Thoracic aorta (tissue), 2 donors: ENCODE measurements around the gene KCNN1. TPM values are rescaled to one million over a fixed set of nuclear protein-coding genes. Genes with fewer than 3 reads are reported as not detected.
"Not testable (repeated sequence)": the region's sequence is repeated elsewhere in the genome, so short reads cannot be mapped to it uniquely, and the experiment has no call there.

Experiments used
- ATAC-seq: fragments of 150-250 bp; one replicate; pipeline ENCODE4 v1.8.0; 2017; ENCODE audit warnings: low read depth; ENCODE audit not compliant: insufficient number of reproducible peaks, low FRiP score
- DNase-seq: peaks from one replicate; pipeline ENCODE4 v3.0.0-alpha.2; 2020; ENCODE audit warnings: low spot score
- H3K27ac ChIP-seq, 2 donors: fragments of 200-600 bp; sonication (generic); 1 replicate in 1 of 2; 2 replicates in 1 of 2; pipeline ENCODE4 v1.5.1; 2016; ENCODE audit warnings: mild to moderate bottlenecking in 2 of 2, moderate library complexity in 2 of 2
- H3K27me3 ChIP-seq: fragments of 200-600 bp; sonication (generic); replicated peaks from 2 replicates; pipeline ENCODE4 v1.6.0; 2016; ENCODE audit warnings: mild to moderate bottlenecking; ENCODE audit not compliant: insufficient read depth
- H3K36me3 ChIP-seq: fragments of 200-600 bp; sonication (generic); one replicate; pipeline ENCODE4 v1.5.1; 2016
- H3K4me1 ChIP-seq, 2 donors: fragments of 200-600 bp; sonication (generic); 1 replicate in 1 of 2; 2 replicates in 1 of 2; pipeline versions ENCODE4 v1.5.1 to v1.6.0; 2016; ENCODE audit warnings: low read depth in 2 of 2, mild to moderate bottlenecking in 1 of 2; ENCODE audit not compliant: control insufficient read depth in 1 of 2
- H3K4me3 ChIP-seq: fragments of 200-600 bp; sonication (generic); 2 replicates; pipeline ENCODE4 v1.5.1; 2016; ENCODE audit warnings: mild to moderate bottlenecking
- H3K9me3 ChIP-seq: fragments of 200-600 bp; sonication (generic); 2 replicates; pipeline ENCODE4 v1.5.1; 2016
- total RNA-seq, 2 donors: library from RNA; depleted of rRNA; stranded (reverse); fragments of >200 nt; gene quantifications; one replicate each; pipeline versions ENCODE4 v1.1.0 to v1.2.3, GENCODE V29; 2016
- TF ChIP-seq, protein P1 (sequence below): fragments of 200-600 bp; sonication (generic); IDR thresholded peaks from one replicate; pipeline ENCODE4 v1.5.1; 2019; ENCODE audit warnings: antibody characterized with exemption

The KCNN1 gene
- under 1 TPM in 1 of 2 donors, not detected in 1; 0.99 TPM for total RNA-seq

GRCh38 chr19:17966550-17967256, at the start of gene KCNN1:
KCNN1 (plus strand) TSS chr19:17967107; CDS start chr19:17973889, 6,782 bp downstream.
- no peak for DNase-seq
- Histone ChIP-seq H3K9me3 (no peaks in the 10 kb centered on the region), H3K4me3 (no peak within 1 kb of the TSS), H3K27ac (no peak within 1 kb of the TSS), H3K4me1 (no peaks in the 10 kb centered on the region), H3K27me3 (peaks cover 5% of the 10 kb centered on the region), H3K36me3 (no peaks in the 10 kb centered on the region)
- no peak for ATAC-seq
- TF ChIP-seq, protein P1, sequence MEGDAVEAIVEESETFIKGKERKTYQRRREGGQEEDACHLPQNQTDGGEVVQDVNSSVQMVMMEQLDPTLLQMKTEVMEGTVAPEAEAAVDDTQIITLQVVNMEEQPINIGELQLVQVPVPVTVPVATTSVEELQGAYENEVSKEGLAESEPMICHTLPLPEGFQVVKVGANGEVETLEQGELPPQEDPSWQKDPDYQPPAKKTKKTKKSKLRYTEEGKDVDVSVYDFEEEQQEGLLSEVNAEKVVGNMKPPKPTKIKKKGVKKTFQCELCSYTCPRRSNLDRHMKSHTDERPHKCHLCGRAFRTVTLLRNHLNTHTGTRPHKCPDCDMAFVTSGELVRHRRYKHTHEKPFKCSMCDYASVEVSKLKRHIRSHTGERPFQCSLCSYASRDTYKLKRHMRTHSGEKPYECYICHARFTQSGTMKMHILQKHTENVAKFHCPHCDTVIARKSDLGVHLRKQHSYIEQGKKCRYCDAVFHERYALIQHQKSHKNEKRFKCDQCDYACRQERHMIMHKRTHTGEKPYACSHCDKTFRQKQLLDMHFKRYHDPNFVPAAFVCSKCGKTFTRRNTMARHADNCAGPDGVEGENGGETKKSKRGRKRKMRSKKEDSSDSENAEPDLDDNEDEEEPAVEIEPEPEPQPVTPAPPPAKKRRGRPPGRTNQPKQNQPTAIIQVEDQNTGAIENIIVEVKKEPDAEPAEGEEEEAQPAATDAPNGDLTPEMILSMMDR = no peak

DNA sequence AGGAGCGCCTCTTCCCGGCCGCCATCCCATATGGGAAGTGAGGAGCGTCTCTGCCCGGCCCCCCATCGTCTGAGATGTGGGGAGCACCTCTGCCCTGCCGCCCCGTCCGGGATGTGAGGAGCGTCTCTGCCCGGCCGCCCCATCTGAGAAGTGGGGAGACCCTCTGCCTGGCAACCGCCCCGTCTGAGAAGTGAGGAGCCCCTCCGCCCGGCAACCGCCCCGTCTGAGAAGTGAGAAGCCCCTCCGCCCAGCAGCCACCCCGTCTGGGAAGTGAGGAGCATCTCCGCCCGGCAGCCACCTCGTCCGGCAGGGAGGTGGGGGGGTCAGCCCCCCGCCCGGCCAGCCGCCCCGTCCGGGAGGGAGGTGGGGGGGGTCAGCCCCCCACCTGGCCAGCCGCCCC, 48.8 kb upstream of the KCNN1 start:
- not testable (repeated sequence) for DNase-seq, H3K4me1 ChIP-seq, ATAC-seq, H3K27ac ChIP-seq, H3K36me3 ChIP-seq, H3K27me3 ChIP-seq, H3K4me3 ChIP-seq, H3K9me3 ChIP-seq

GRCh38 chr19:17919122-17919521, 47.8 kb upstream of the KCNN1 start:
- not testable (repeated sequence) for H3K9me3 ChIP-seq, DNase-seq, H3K4me3 ChIP-seq, H3K36me3 ChIP-seq, H3K27ac ChIP-seq, ATAC-seq, H3K27me3 ChIP-seq, H3K4me1 ChIP-seq

DNA sequence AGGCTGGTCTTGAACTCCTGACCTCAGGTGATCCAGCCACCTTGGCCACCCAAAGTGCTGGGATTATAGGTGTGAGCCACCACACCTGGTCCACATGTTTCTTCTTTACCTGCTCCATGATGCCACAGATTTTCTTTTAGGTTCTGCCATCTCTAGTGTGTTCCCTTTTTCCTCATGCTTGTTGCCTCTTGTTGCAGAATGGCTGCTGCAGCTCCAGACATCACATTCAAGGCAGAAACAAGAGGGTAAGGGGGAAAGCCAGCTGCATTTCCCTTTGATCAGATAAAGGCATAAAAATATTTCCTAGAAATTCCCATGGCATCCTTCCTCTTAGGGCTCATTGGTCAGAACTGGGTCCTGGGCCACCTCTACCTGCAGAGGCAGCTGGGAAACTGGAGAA, 46.4 kb upstream of the KCNN1 start:
- H3K4me3 ChIP-seq = no peak overlapping the region
- no peak overlapping the region for H3K27ac ChIP-seq
- H3K36me3 ChIP-seq = no peaks in the 10 kb centered on the region
- H3K9me3 ChIP-seq = no peaks in the 10 kb centered on the region
- no peaks in the 10 kb centered on the region for H3K4me1 ChIP-seq
- TF ChIP-seq, protein P1 = no peak
- H3K27me3 ChIP-seq = no peaks in the 10 kb centered on the region
- ATAC-seq (no peak), DNase-seq (no peak)

DNA sequence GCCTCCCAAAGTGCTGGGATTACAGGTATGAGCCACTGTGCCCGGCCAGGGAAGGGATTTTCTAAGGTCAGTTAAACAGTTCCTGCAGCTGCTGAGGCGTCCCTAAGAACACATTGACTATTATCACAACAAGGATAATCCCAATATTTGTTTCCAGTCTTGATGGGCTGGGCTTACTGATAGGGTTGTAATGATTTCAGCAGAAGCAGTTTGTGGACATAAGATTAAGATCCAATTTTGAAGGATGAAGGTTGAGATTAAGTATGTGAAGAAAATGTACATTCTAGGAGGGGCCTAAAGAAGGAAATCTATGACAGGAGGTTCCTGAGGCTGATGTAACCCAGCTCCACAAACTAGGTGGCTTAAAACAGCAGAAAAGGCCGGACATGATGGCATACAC, 44.8 kb upstream of the KCNN1 start:
- no peaks in the 10 kb centered on the region for H3K36me3 ChIP-seq
- no peak for ATAC-seq
- H3K27ac ChIP-seq = no peak overlapping the region
- DNase-seq = no peak
- H3K4me1 ChIP-seq = no peaks in the 10 kb centered on the region
- no peaks in the 10 kb centered on the region for H3K27me3 ChIP-seq
- TF ChIP-seq, protein P1 = no peak
- no peak overlapping the region for H3K4me3 ChIP-seq
- H3K9me3 ChIP-seq = no peaks in the 10 kb centered on the region

DNA sequence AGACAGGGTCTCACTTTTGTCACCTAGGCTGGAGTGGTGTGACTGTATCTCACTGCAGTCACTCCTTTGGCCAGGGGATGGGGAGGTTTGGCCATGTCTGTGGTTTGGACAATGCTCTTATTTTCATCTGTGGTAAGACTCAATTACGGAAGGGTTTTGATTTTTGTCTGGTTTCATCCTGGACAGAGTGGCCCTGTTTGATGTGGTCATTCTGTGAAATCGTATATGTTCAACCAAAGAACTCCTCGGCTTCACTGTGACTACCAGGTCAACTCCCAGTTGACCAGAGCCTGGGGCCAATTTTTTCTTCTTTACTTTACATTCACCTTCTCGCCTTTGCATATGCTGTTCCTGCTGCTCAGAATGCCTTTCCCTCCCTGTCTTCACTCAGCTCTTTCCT, 40.9 kb upstream of the KCNN1 start:
- Histone ChIP-seq H3K4me3 (no peak overlapping the region), H3K4me1 (no peaks in the 10 kb centered on the region), H3K36me3 (no peaks in the 10 kb centered on the region), H3K9me3 (no peaks in the 10 kb centered on the region), H3K27me3 (no peaks in the 10 kb centered on the region), H3K27ac (no peak overlapping the region)
- no peak for ATAC-seq
- TF ChIP-seq, protein P1 = no peak
- no peak for DNase-seq
